H1 (cell line): ENCODE results near the gene TMEM129. TPM values are rescaled to one million over a fixed set of nuclear protein-coding genes. Genes with fewer than 3 reads are reported as not detected.

ENCODE experiments used
- CTCF ChIA-PET: fragments of 300-600 bp; sonication (Branson Sonifier 250); formaldehyde crosslinking; loops from one replicate; lab custom pipeline; 2021; ENCODE audit not compliant: partially characterized antibody; lab: Charles Lee
- POLR2A ChIA-PET: fragments of 300-600 bp; sonication (Branson Sonifier 250); formaldehyde crosslinking; loops from one replicate; lab custom pipeline; 2021; ENCODE audit warnings: inconsistent platforms; ENCODE audit not compliant: partially characterized antibody; lab: Charles Lee
- DNase-seq, 2 experiments: peaks; one replicate each; pipeline versions ENCODE4 v3.0.0 to v3.0.0-alpha.2; 2010 to 2022; ENCODE audit warnings: low spot score in 2 of 2, low read depth in 1 of 2, mixed read lengths in 1 of 2
- FAIRE-seq: peaks from 2 replicates; lab custom pipeline; 2011; peaks lifted over from hg19 to GRCh38; lab: Jason Lieb, UNC
- H2AFZ ChIP-seq: 2 replicates; pipeline ENCODE4 v1.8.1; 2012; ENCODE audit warnings: low read length, inconsistent platforms
- H2AK5ac ChIP-seq: 2 replicates; pipeline ENCODE4 v1.6.1; 2013; ENCODE audit warnings: low read depth, low read length
- H2BK120ac ChIP-seq: replicated peaks from 2 replicates; pipeline ENCODE3; 2013; ENCODE audit warnings: low read depth, low read length, inconsistent platforms
- H2BK12ac ChIP-seq: 2 replicates; pipeline ENCODE4 v1.6.1; 2013; ENCODE audit warnings: low read depth, low read length
- H2BK15ac ChIP-seq: 2 replicates; pipeline ENCODE4 v1.6.1; 2013; ENCODE audit warnings: low read length
- H2BK20ac ChIP-seq: 2 replicates; pipeline ENCODE4 v1.6.1; 2013; ENCODE audit warnings: low read length
- H2BK5ac ChIP-seq: 2 replicates; pipeline ENCODE4 v1.6.1; 2013; ENCODE audit warnings: low read depth, low read length
- H3K14ac ChIP-seq: 2 replicates; pipeline ENCODE4 v1.6.1; 2013; ENCODE audit warnings: inconsistent platforms; ENCODE audit not compliant: insufficient read length
- H3K18ac ChIP-seq: 2 replicates; pipeline ENCODE4 v1.6.1; 2013; ENCODE audit warnings: low read length; ENCODE audit errors: extremely low read depth
- H3K23ac ChIP-seq: 2 replicates; pipeline ENCODE4 v1.6.1; 2013; ENCODE audit warnings: inconsistent platforms; ENCODE audit not compliant: insufficient read length
- H3K23me2 ChIP-seq: 2 replicates; pipeline ENCODE4 v1.6.1; 2013; ENCODE audit warnings: low read depth, low read length
- H3K27ac ChIP-seq: 2 replicates; pipeline ENCODE4 v1.6.1; 2011; ENCODE audit warnings: low read depth, low read length, inconsistent platforms
- H3K27me3 ChIP-seq, 4 experiments: replicated peaks in 1 of 4; 1 replicate in 1 of 4; 2 replicates in 3 of 4; pipeline versions ENCODE4 v1.6.1 to v1.8.1; 2011 to 2013; ENCODE audit warnings: low read length in 3 of 4, mild to moderate bottlenecking in 3 of 4, inconsistent platforms in 2 of 4, mixed read lengths in 2 of 4, moderate library complexity in 1 of 4; ENCODE audit not compliant: control insufficient read depth in 3 of 4, insufficient read depth in 3 of 4; ENCODE audit errors: extremely low read depth in 1 of 4
- H3K36me3 ChIP-seq, 4 experiments: 2 replicates each; pipeline versions ENCODE4 v1.6.1 to v1.8.1; 2011 to 2013; ENCODE audit warnings: mild to moderate bottlenecking in 4 of 4, low read length in 3 of 4, moderate library complexity in 2 of 4, control low read depth in 1 of 4, inconsistent platforms in 1 of 4; ENCODE audit not compliant: insufficient read depth in 4 of 4, control insufficient read depth in 2 of 4
- H3K4ac ChIP-seq: replicated peaks from 2 replicates; pipeline ENCODE3; 2013; ENCODE audit warnings: low read length, low read depth, mixed read lengths, inconsistent platforms; ENCODE audit not compliant: insufficient read length
- H3K4me1 ChIP-seq, 4 experiments: replicated peaks in 1 of 4; 1 replicate in 1 of 4; 2 replicates in 3 of 4; pipeline versions ENCODE4 v1.6.1 to v1.8.1; 2011 to 2013; ENCODE audit warnings: low read length in 3 of 4, inconsistent platforms in 2 of 4, mixed read lengths in 1 of 4; ENCODE audit not compliant: insufficient read depth in 4 of 4, control insufficient read depth in 3 of 4
- H3K4me2 ChIP-seq, 2 experiments: 2 replicates each; pipeline versions ENCODE4 v1.6.1 to v1.8.1; 2011 to 2013; ENCODE audit warnings: low read depth in 2 of 2, low read length in 2 of 2, control low read depth in 1 of 2, inconsistent platforms in 1 of 2, mild to moderate bottlenecking in 1 of 2; ENCODE audit not compliant: insufficient read depth in 1 of 2
- H3K4me3 ChIP-seq, 4 experiments: fragments of 200-600, 300-600 bp in 1 of 4; sonication (generic), shearing (Covaris generic), sonication (Bioruptor Twin) in 1 of 4; 2 replicates each; pipeline versions ENCODE4 v1.5.1 to v1.8.1; 2011 to 2016; ENCODE audit warnings: low read length in 4 of 4, low read depth in 3 of 4, control low read depth in 2 of 4, inconsistent platforms in 2 of 4, mild to moderate bottlenecking in 2 of 4, mixed read lengths in 1 of 4, moderate library complexity in 1 of 4; ENCODE audit not compliant: insufficient read depth in 2 of 4; ENCODE audit errors: extremely low read depth in 1 of 4
- H3K56ac ChIP-seq: replicated peaks from 2 replicates; pipeline ENCODE3; 2013; ENCODE audit warnings: low read depth, mild to moderate bottlenecking, mixed read lengths, low read length, inconsistent platforms; ENCODE audit not compliant: insufficient read length
- H3K79me1 ChIP-seq: 2 replicates; pipeline ENCODE4 v1.6.1; 2013; ENCODE audit warnings: low read depth, low read length, control low read depth
- H3K79me2 ChIP-seq, 2 experiments: 2 replicates each; pipeline versions ENCODE4 v1.6.1 to v1.8.1; 2012 to 2013; ENCODE audit warnings: low read length in 2 of 2, mild to moderate bottlenecking in 2 of 2, inconsistent platforms in 1 of 2; ENCODE audit not compliant: insufficient read depth in 2 of 2, control insufficient read depth in 1 of 2
- H3K9ac ChIP-seq, 4 experiments: replicated peaks in 1 of 4; 1 replicate in 1 of 4; 2 replicates in 3 of 4; pipeline versions ENCODE4 v1.6.1 to v1.8.1; 2011 to 2013; ENCODE audit warnings: low read depth in 3 of 4, low read length in 3 of 4, control low read depth in 2 of 4, mild to moderate bottlenecking in 2 of 4, moderate library complexity in 2 of 4, inconsistent platforms in 1 of 4; ENCODE audit errors: extremely low read depth in 1 of 4
- H3K9me3 ChIP-seq, 2 experiments: 2 replicates each; pipeline versions ENCODE4 v1.6.1 to v1.8.1; 2012 to 2013; ENCODE audit warnings: mild to moderate bottlenecking in 2 of 2, moderate library complexity in 2 of 2, control low read depth in 1 of 2, inconsistent platforms in 1 of 2, low read depth in 1 of 2, low read length in 1 of 2, mixed read lengths in 1 of 2; ENCODE audit not compliant: insufficient read depth in 2 of 2
- H4K20me1 ChIP-seq, 2 experiments: replicated peaks in 1 of 2; 2 replicates each; pipeline versions ENCODE3 to v1.8.1; 2011 to 2013; ENCODE audit warnings: inconsistent platforms in 2 of 2, low read length in 2 of 2, mild to moderate bottlenecking in 1 of 2; ENCODE audit not compliant: insufficient read depth in 2 of 2, control insufficient read depth in 1 of 2
- H4K5ac ChIP-seq: 2 replicates; pipeline ENCODE4 v1.6.1; 2013; ENCODE audit warnings: low read length, low read depth, mixed read lengths, inconsistent platforms; ENCODE audit not compliant: insufficient read length
- H4K8ac ChIP-seq: 2 replicates; pipeline ENCODE4 v1.8.0; 2013; ENCODE audit warnings: mild to moderate bottlenecking, moderate library complexity, low read length, inconsistent platforms; ENCODE audit not compliant: insufficient read depth; ENCODE audit errors: extremely low read depth
- H4K91ac ChIP-seq: replicated peaks from 2 replicates; pipeline ENCODE3; 2013; ENCODE audit warnings: low read length, mixed read lengths, inconsistent platforms; ENCODE audit not compliant: insufficient read length
- BRCA1 ChIP-seq: IDR thresholded peaks from 2 replicates; pipeline ENCODE4 v1.6.1; 2012; ENCODE audit warnings: low read depth, low read length, improper control_type of control experiment
- CREB1 ChIP-seq: IDR thresholded peaks from 2 replicates; pipeline ENCODE4 v1.6.1; 2012; ENCODE audit warnings: inconsistent platforms
- E2F6 ChIP-seq: IDR thresholded peaks from 2 replicates; pipeline ENCODE4 v1.6.1; 2012; ENCODE audit warnings: inconsistent platforms
- FOSL1 ChIP-seq: IDR thresholded peaks from 2 replicates; pipeline ENCODE4 v1.6.1; 2011; ENCODE audit warnings: mild to moderate bottlenecking, low read depth, low read length, moderate library complexity; ENCODE audit not compliant: insufficient read depth
- KDM1A ChIP-seq: fragments of 200-600, 300-600 bp; sonication (generic); IDR thresholded peaks from 2 replicates; pipeline ENCODE4 v1.7.1; 2016; ENCODE audit warnings: mild to moderate bottlenecking, low read length, borderline replicate concordance
- NANOG ChIP-seq: IDR thresholded peaks from 2 replicates; pipeline ENCODE4 v1.6.1; 2011; ENCODE audit warnings: low read length, low read depth, mild to moderate bottlenecking, inconsistent platforms; ENCODE audit not compliant: insufficient read depth, poor library complexity, severe bottlenecking
- POLR2AphosphoS5 ChIP-seq: IDR thresholded peaks from 2 replicates; pipeline ENCODE4 v1.6.1; 2011; ENCODE audit warnings: low read depth, low read length
- RAD21 ChIP-seq, 2 experiments: IDR thresholded peaks in 1 of 2; conservative IDR thresholded peaks in 1 of 2; 2 replicates each; pipeline ENCODE4 v1.6.1; 2011; ENCODE audit warnings: low read depth in 2 of 2, low read length in 2 of 2, improper control_type of control experiment in 1 of 2, inconsistent platforms in 1 of 2, mild to moderate bottlenecking in 1 of 2, moderate library complexity in 1 of 2
- RFX5 ChIP-seq: IDR thresholded peaks from 2 replicates; pipeline ENCODE4 v1.6.1; 2011; ENCODE audit warnings: low read depth, low read length, improper control_type of control experiment, borderline replicate concordance
- TBP ChIP-seq: IDR thresholded peaks from 2 replicates; pipeline ENCODE4 v1.6.1; 2011; ENCODE audit warnings: low read depth, low read length, improper control_type of control experiment
- WGBS, 2 experiments: shearing (Covaris generic) in 1 of 2; methylation state at CpG; one replicate each; pipeline versions ENCODE4 v1.1.6 to v1.1.7; 2013 to 2015; ENCODE audit warnings: low lambda C conversion rate in 2 of 2, mixed read lengths in 2 of 2, inconsistent platforms in 1 of 2, low coverage in 1 of 2, missing lambda C conversion rate in 1 of 2; ENCODE audit not compliant: insufficient replicate concordance in 2 of 2, insufficient coverage in 1 of 2, insufficient read length in 1 of 2; ENCODE audit errors: extremely low coverage in 1 of 2, missing lambda C conversion rate in 1 of 2; 5-methylcytosine and 5-hydroxymethylcytosine counted together
- polyA plus RNA-seq, 7 experiments: library from polyadenylated mRNA; depleted of rRNA in 3 of 7; stranded (reverse) in 5 of 7; unstranded in 2 of 7; fragments of >200 nt in 5 of 7; fragments of 200-250 nt in 2 of 7; gene quantifications; 1 replicate in 5 of 7; 2 replicates in 1 of 7; 4 replicates in 1 of 7; pipeline versions ENCODE4 v1.2.1 to v1.2.3, GENCODE V29; 2011 to 2013; ENCODE audit warnings: missing spikeins in 2 of 7, mixed read lengths in 2 of 7
- total RNA-seq: library from RNA; stranded (reverse); fragmentation: NEBNext Ultra II Directional; extraction: Animal tissue kit (Norgen Biotek cat#: 25700); gene quantifications from 2 replicates; pipeline ENCODE4 v1.2.1, GENCODE V29; 2021
- TF ChIP-seq, protein P1 (sequence below): IDR thresholded peaks from 2 replicates; pipeline ENCODE4 v1.6.1; 2011; ENCODE audit warnings: low read length, improper control_type of control experiment

TMEM129 gene
- total and polyA plus RNA-seq, 2 of the 8 experiments (the other 6 are each of a cell fraction or from before 2014, with no cell fraction given), result 31.5 to 58.7 TPM

- Histone ChIP-seq H4K20me1 (no peaks in the 10 kb centered on the region), H3K56ac (no peak overlapping the region), H2BK120ac (no peak overlapping the region), H3K23me2 (no peaks in the 10 kb centered on the region), H2BK12ac (no peak overlapping the region), H2AFZ (no peak overlapping the region), H3K4me1 (peaks cover 0 to 5% (median 4%) of the 10 kb centered on the region in 4 experiments; a peak in 4 of 7 replicates), H3K4ac (no peak overlapping the region), H3K36me3 (no peaks in the 10 kb centered on the region), H3K23ac (no peak overlapping the region), H3K18ac (no peak overlapping the region), H4K5ac (no peak overlapping the region), H3K79me2 (no peaks in the 10 kb centered on the region), H2BK15ac (no peak overlapping the region), H3K79me1 (no peaks in the 10 kb centered on the region; the same call in 1 of the 2 replicates), H4K91ac (no peak overlapping the region), H3K4me3 (no peak overlapping the region), H3K9ac (no peak overlapping the region), H2BK5ac (no peak overlapping the region), H4K8ac (no peak overlapping the region), H3K14ac (no peak overlapping the region), H3K4me2 (no peak overlapping the region), H2BK20ac (no peak overlapping the region), H3K27ac (no peak overlapping the region), H3K9me3 (no peaks in the 10 kb centered on the region), H2AK5ac (no peak overlapping the region), H3K27me3 (no peaks in the 10 kb centered on the region)
- POLR2A ChIA-PET, result interaction anchor here (1.2 kb wide), 1 partner anchor 13 kb away, joined by 3 read pairs; no protein-coding TSS in a partner anchor
- FAIRE-seq (no peak), DNase-seq (no peak)
- 85% methylated on average over 11 of the region's 11 CpGs; no CpG with 5 or more reads in 1 of the 2 experiments for WGBS, 2 experiments
- CTCF ChIA-PET, result interaction anchor here (0.7 to 1.8 kb wide), 2 partner anchors 13 to 139 kb away, joined by 3 to 4 read pairs; no protein-coding TSS in a partner anchor
- TF ChIP-seq, protein P1, sequence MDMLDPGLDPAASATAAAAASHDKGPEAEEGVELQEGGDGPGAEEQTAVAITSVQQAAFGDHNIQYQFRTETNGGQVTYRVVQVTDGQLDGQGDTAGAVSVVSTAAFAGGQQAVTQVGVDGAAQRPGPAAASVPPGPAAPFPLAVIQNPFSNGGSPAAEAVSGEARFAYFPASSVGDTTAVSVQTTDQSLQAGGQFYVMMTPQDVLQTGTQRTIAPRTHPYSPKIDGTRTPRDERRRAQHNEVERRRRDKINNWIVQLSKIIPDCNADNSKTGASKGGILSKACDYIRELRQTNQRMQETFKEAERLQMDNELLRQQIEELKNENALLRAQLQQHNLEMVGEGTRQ, result no peak
- TF ChIP-seq RAD21 (IDR thresholded peaks at IDR 0.05 in 1 of 2, conservative IDR thresholded peaks at IDR 0.05 in 1 of 2; ENCODE audit: low read depth in 2 of 2, low read length in 2 of 2) (no peak), E2F6 (no peak), KDM1A (no peak), BRCA1 (no peak), NANOG (no peak), CREB1 (no peak), TBP (no peak), POLR2AphosphoS5 (no peak), RFX5 (no peak), FOSL1 (no peak)
Observed at GRCh38 chr4:1670279-1670678, 50.8 kb downstream of the TMEM129 start.
